Measurements from ENCODE around the gene VSIR. TPM values are rescaled to one million over a fixed set of nuclear protein-coding genes. Genes with fewer than 3 reads are reported as not detected.

VSIR gene
- total and polyA plus RNA-seq, 2 donors (not counting 1 experiment from before 2014, with no cell fraction given), result 40.5 to 61.2 TPM

- Histone ChIP-seq H3K79me2 (ENCODE audit: control insufficient read depth, insufficient read depth, low read length) (no peaks in the 10 kb centered on the region), H4K20me1 (ENCODE audit: control insufficient read depth, insufficient read depth, low read length, poor library complexity, severe bottlenecking) (no peaks in the 10 kb centered on the region), H3K27ac (ENCODE audit: low read length in 2 of 2) (no peak overlapping the region), H3K9ac (ENCODE audit: low read length) (no peak overlapping the region), H3K36me3 (replicated peaks in 1 of 2; ENCODE audit: control extremely low read depth in 1 of 2, control insufficient read depth in 1 of 2, extremely low read depth in 1 of 2, insufficient read depth in 2 of 2, low read length in 1 of 2) (no peaks in the 10 kb centered on the region), H3K4me2 (replicated peaks; ENCODE audit: low read depth, low read length, poor library complexity, severe bottlenecking) (no peak overlapping the region), H3K4me3 (ENCODE audit: control extremely low read depth in 1 of 5, extremely low read depth in 1 of 5, insufficient read depth in 1 of 5, low read depth in 2 of 5, low read length in 4 of 5) (no peak overlapping the region), H3K9me3 (ENCODE audit: control extremely low read depth in 1 of 3, control insufficient read depth in 2 of 3, insufficient read depth in 1 of 3, low read length in 2 of 3) (peaks cover 0 to 6% (median 0%) of the 10 kb centered on the region in 3 donors), H3K27me3 (replicated peaks in 1 of 4; ENCODE audit: control extremely low read depth in 1 of 4, control insufficient read depth in 3 of 4, insufficient read depth in 4 of 4, low read length in 3 of 4) (no peaks in the 10 kb centered on the region), H3K4me1 (ENCODE audit: control insufficient read depth in 2 of 2, insufficient read depth in 2 of 2, low read length in 2 of 2) (peaks cover 5 to 11% of the 10 kb centered on the region in 2 donors), H2AFZ (ENCODE audit: insufficient read depth, low read depth, low read length, poor library complexity, severe bottlenecking) (no peak overlapping the region)
- DNase-seq (no peak), ATAC-seq (ENCODE audit: low read depth) (no peak)
- CTCF ChIA-PET, result interaction anchor here (0.7 to 1.3 kb wide), 3 partner anchors 43 to 87 kb away, joined by 3 to 6 read pairs (median 4); no protein-coding TSS in a partner anchor
- H3K27me3 Mint-ChIP-seq, result peaks cover 4% of the 10 kb centered on the region
- POLR2A ChIA-PET, result no interaction called here
- H3K4me1 Mint-ChIP-seq, result peaks cover 6% of the 10 kb centered on the region
- H3K4me3 Mint-ChIP-seq, result no peak overlapping the region
- intact Hi-C loops (cut with micrococcal nuclease), result loop anchor here (5.0 kb wide), 1 partner anchor 427 kb away; no protein-coding TSS in a partner anchor
- WGBS (ENCODE audit: insufficient coverage), result 95% methylated on average over 25 of the region's 25 CpGs
- H3K27ac Mint-ChIP-seq, result no peak overlapping the region
- H3K9me3 Mint-ChIP-seq (ENCODE audit: insufficient read depth), result no peaks in the 10 kb centered on the region
- TF ChIP-seq CTCF (IDR thresholded peaks at IDR 0.05), result no peak
- TF ChIP-seq EZH2 (IDR thresholded peaks at IDR 0.05; ENCODE audit: borderline replicate concordance, insufficient read depth, low read depth, low read length, poor library complexity, severe bottlenecking), result no peak
These were observed 36.3 kb upstream of the VSIR start for GRCh38 chr10:71809628-71810027.

- H3K9me3 Mint-ChIP-seq (ENCODE audit: insufficient read depth), result no peaks in the 10 kb centered on the region
- Histone ChIP-seq H3K4me2 (replicated peaks; ENCODE audit: low read depth, low read length, poor library complexity, severe bottlenecking) (no peak overlapping the region), H3K79me2 (ENCODE audit: control insufficient read depth, insufficient read depth, low read length) (no peaks in the 10 kb centered on the region), H3K36me3 (replicated peaks in 1 of 2; ENCODE audit: control extremely low read depth in 1 of 2, control insufficient read depth in 1 of 2, extremely low read depth in 1 of 2, insufficient read depth in 2 of 2, low read length in 1 of 2) (no peaks in the 10 kb centered on the region), H2AFZ (ENCODE audit: insufficient read depth, low read depth, low read length, poor library complexity, severe bottlenecking) (no peak overlapping the region), H3K9me3 (ENCODE audit: control extremely low read depth in 1 of 3, control insufficient read depth in 2 of 3, insufficient read depth in 1 of 3, low read length in 2 of 3) (peaks cover 0 to 6% (median 0%) of the 10 kb centered on the region in 3 donors), H3K9ac (ENCODE audit: low read length) (no peak overlapping the region), H4K20me1 (ENCODE audit: control insufficient read depth, insufficient read depth, low read length, poor library complexity, severe bottlenecking) (no peaks in the 10 kb centered on the region), H3K4me3 (ENCODE audit: control extremely low read depth in 1 of 5, extremely low read depth in 1 of 5, insufficient read depth in 1 of 5, low read depth in 2 of 5, low read length in 4 of 5) (no peak overlapping the region), H3K27ac (ENCODE audit: low read length in 2 of 2) (no peak overlapping the region), H3K4me1 (ENCODE audit: control insufficient read depth in 2 of 2, insufficient read depth in 2 of 2, low read length in 2 of 2) (peaks cover 5 to 15% of the 10 kb centered on the region in 2 donors), H3K27me3 (replicated peaks in 1 of 4; ENCODE audit: control extremely low read depth in 1 of 4, control insufficient read depth in 3 of 4, insufficient read depth in 4 of 4, low read length in 3 of 4) (no peaks in the 10 kb centered on the region)
- H3K4me1 Mint-ChIP-seq, result peaks cover 6% of the 10 kb centered on the region
- POLR2A ChIA-PET, result no interaction called here
- peaks cover 4% of the 10 kb centered on the region for H3K27me3 Mint-ChIP-seq
- intact Hi-C loops (cut with micrococcal nuclease), result no loop called here
- 93% methylated on average over 21 of the region's 21 CpGs for WGBS (ENCODE audit: insufficient coverage)
- H3K27ac Mint-ChIP-seq, result no peak overlapping the region
- CTCF ChIA-PET, result interaction anchor here (1.3 to 3.1 kb wide), 2 partner anchors 88 to 111 kb away, joined by 6 to 9 read pairs; no protein-coding TSS in a partner anchor
- DNase-seq, result no peak
- no peak overlapping the region for H3K4me3 Mint-ChIP-seq
- no peak for TF ChIP-seq CTCF (IDR thresholded peaks at IDR 0.05)
- no peak for TF ChIP-seq EZH2 (IDR thresholded peaks at IDR 0.05; ENCODE audit: borderline replicate concordance, insufficient read depth, low read depth, low read length, poor library complexity, severe bottlenecking)
- no peak for ATAC-seq (ENCODE audit: low read depth)
These were observed 34.5 kb upstream of the VSIR start for GRCh38 chr10:71807557-71808510.
